ENCODE measurements around the gene DHX16.

DNA sequence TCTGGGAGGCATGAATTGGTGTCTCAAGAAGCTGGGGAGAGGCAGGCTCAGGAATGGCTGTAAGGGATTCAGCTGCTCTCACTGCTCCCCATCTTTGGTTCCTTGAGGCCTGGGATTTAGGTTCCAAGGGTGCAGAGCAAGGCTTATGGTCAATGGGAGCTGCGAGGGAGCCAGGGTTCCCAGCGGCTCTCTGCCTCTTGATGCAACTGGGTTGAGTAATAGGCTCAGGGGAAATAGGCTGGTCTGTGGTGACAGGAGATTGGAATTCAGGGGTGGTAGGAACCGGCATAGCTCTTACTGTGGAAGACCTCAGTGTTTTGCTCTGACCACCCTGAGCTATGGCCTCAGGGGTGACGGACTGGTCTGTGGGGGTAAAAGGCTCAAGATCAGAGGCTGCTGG lies 31.0 kb upstream of the DHX16 start:
- TF ChIP-seq, protein P1, sequence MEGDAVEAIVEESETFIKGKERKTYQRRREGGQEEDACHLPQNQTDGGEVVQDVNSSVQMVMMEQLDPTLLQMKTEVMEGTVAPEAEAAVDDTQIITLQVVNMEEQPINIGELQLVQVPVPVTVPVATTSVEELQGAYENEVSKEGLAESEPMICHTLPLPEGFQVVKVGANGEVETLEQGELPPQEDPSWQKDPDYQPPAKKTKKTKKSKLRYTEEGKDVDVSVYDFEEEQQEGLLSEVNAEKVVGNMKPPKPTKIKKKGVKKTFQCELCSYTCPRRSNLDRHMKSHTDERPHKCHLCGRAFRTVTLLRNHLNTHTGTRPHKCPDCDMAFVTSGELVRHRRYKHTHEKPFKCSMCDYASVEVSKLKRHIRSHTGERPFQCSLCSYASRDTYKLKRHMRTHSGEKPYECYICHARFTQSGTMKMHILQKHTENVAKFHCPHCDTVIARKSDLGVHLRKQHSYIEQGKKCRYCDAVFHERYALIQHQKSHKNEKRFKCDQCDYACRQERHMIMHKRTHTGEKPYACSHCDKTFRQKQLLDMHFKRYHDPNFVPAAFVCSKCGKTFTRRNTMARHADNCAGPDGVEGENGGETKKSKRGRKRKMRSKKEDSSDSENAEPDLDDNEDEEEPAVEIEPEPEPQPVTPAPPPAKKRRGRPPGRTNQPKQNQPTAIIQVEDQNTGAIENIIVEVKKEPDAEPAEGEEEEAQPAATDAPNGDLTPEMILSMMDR (IDR thresholded peaks at IDR 0.05): no peak
- TF ChIP-seq POLR2A (IDR thresholded peaks at IDR 0.05): no peak

All from lower leg skin (tissue), 3 donors.